GM12878 (cell line): Measurements from ENCODE around the gene NAALADL2. TPM values are rescaled to one million over a fixed set of nuclear protein-coding genes. Genes with fewer than 3 reads are reported as not detected.

Experiments used
- BCL3 ChIP-seq: IDR thresholded peaks from 2 replicates; pipeline ENCODE4 v1.6.1; 2011; ENCODE audit warnings: borderline replicate concordance, low read depth, mild to moderate bottlenecking, moderate library complexity, low read length; ENCODE audit not compliant: insufficient read depth, poor library complexity, severe bottlenecking
- BMI1 ChIP-seq: fragments of 450-650 bp; IDR thresholded peaks from 2 replicates; pipeline ENCODE4 v1.6.1; 2016; ENCODE audit warnings: mild to moderate bottlenecking, moderate library complexity, borderline replicate concordance
- CREB1 ChIP-seq: IDR thresholded peaks from 2 replicates; pipeline ENCODE4 v1.6.1; 2012; ENCODE audit warnings: low read depth, mild to moderate bottlenecking, inconsistent platforms
- E4F1 ChIP-seq: fragments of 450-650 bp; IDR thresholded peaks from 2 replicates; pipeline ENCODE4 v1.6.1; 2018; ENCODE audit warnings: borderline replicate concordance, mild to moderate bottlenecking; ENCODE audit not compliant: partially characterized antibody
- EGR1 ChIP-seq, 2 experiments: IDR thresholded peaks; 1 replicate in 1 of 2; 2 replicates in 1 of 2; pipeline ENCODE4 v1.6.1; 2011 to 2012; ENCODE audit warnings: low read depth in 2 of 2, low read length in 2 of 2, borderline replicate concordance in 1 of 2, mild to moderate bottlenecking in 1 of 2, moderate library complexity in 1 of 2
- JUND ChIP-seq: IDR thresholded peaks from 2 replicates; pipeline ENCODE4 v1.6.1; 2012; ENCODE audit warnings: low read depth, mild to moderate bottlenecking, low read length, improper control_type of control experiment, moderate library complexity
- RB1 ChIP-seq: fragments of 450-650 bp; formaldehyde crosslinking; IDR thresholded peaks from 2 replicates; pipeline ENCODE4 v1.6.1; 2017; ENCODE audit warnings: mild to moderate bottlenecking, borderline replicate concordance
- RUNX3 ChIP-seq: IDR thresholded peaks from 2 replicates; pipeline ENCODE4 v1.6.1; 2012; ENCODE audit warnings: low read length, inconsistent platforms
- TAF1 ChIP-seq: IDR thresholded peaks from 2 replicates; pipeline ENCODE4 v1.6.1; 2011; ENCODE audit warnings: mild to moderate bottlenecking, low read depth, low read length, borderline replicate concordance
- TARDBP ChIP-seq: IDR thresholded peaks from 2 replicates; pipeline ENCODE4 v1.6.1; 2016; ENCODE audit warnings: borderline replicate concordance
- YY1 ChIP-seq: IDR thresholded peaks from 2 replicates; pipeline ENCODE4 v1.6.1; 2011; ENCODE audit warnings: low read depth, mild to moderate bottlenecking, low read length
- ZBED1 ChIP-seq: IDR thresholded peaks from 2 replicates; pipeline ENCODE4 v1.6.1; 2016; ENCODE audit warnings: borderline replicate concordance
- ZNF384 ChIP-seq: IDR thresholded peaks from 2 replicates; pipeline ENCODE4 v1.6.1; 2012; ENCODE audit warnings: low read depth, mild to moderate bottlenecking, low read length, improper control_type of control experiment, borderline replicate concordance
- ZSCAN29 ChIP-seq: fragments of 450-650 bp; IDR thresholded peaks from 2 replicates; pipeline ENCODE4 v1.6.1; 2017; ENCODE audit warnings: mild to moderate bottlenecking, moderate library complexity
- polyA plus RNA-seq, 11 experiments: library from polyadenylated mRNA; depleted of rRNA in 4 of 11; unstranded in 6 of 11; stranded (reverse) in 5 of 11; fragments of >200 nt; fragmentation: Nextera tagmentation in 4 of 11; fragmentation: Illumina TruSeq in 1 of 11; extraction: Ambion mirVana in 4 of 11; extraction: Trizol in 1 of 11; gene quantifications; 1 replicate in 1 of 11; 2 replicates in 10 of 11; pipeline versions ENCODE4 v1.2.1 to v1.2.3, GENCODE V29; 2011 to 2016; ENCODE audit warnings: inconsistent platforms in 2 of 11, missing spikeins in 2 of 11, low read depth in 1 of 11
- total RNA-seq, 4 experiments: library from RNA; depleted of rRNA in 3 of 4; stranded (reverse); fragments of >200 nt in 3 of 4; fragmentation: Illumina TruSeq in 1 of 4; extraction: Trizol in 1 of 4; gene quantifications; 2 replicates each; pipeline versions ENCODE4 v1.2.1 to v1.2.3, GENCODE V29; 2013 to 2021

The NAALADL2 gene
- total and polyA plus RNA-seq, 10 of the 15 experiments (the other 5 are each of a cell fraction or from before 2014, with no cell fraction given) = 0.06 to 10.8 (median 0.46) TPM

- TF ChIP-seq BCL3 = no peak
- no peak for TF ChIP-seq TAF1
- no peak for TF ChIP-seq CREB1
- TF ChIP-seq ZBED1 = no peak
- no peak for TF ChIP-seq RB1
- TF ChIP-seq RUNX3 = no peak
- no peak for TF ChIP-seq ZSCAN29
- TF ChIP-seq JUND = no peak
- no peak for TF ChIP-seq BMI1
- TF ChIP-seq EGR1 (IDR thresholded peaks at IDR 0.05; ENCODE audit: borderline replicate concordance in 1 of 2, low read depth in 2 of 2, low read length in 2 of 2) = no peak
- TF ChIP-seq YY1 = no peak
- TF ChIP-seq E4F1 = no peak
- TF ChIP-seq TARDBP = no peak
- no peak for TF ChIP-seq ZNF384
Observed at GRCh38 chr3:175770426-175770825, 911.3 kb downstream of the NAALADL2 start (continued).
